Measurements from ENCODE around the gene ZNHIT1.

- TF ChIP-seq CTCF (IDR thresholded peaks at IDR 0.05) (no peak), POLR2A (IDR thresholded peaks at IDR 0.05) (no peak), POLR2AphosphoS5 (IDR thresholded peaks at IDR 0.05) (no peak)
Observed at GRCh38 chr7:101212014-101212413, 6.0 kb upstream of the ZNHIT1 start.

Data from prostate gland (tissue), 2 donors.